Caco-2 (cell line): ENCODE measurements around the gene UPF2. TPM values are rescaled to one million over a fixed set of nuclear protein-coding genes. Genes with fewer than 3 reads are reported as not detected.

ENCODE experiments used
- BruUV-seq: library from RNA; stranded (reverse); fragments of 400-500 nt; replicated peaks from 2 replicates; lab custom pipeline; 2021; lab: Mats Ljungman, UMichigan
- CTCF ChIA-PET: fragments of 300-600 bp; sonication (Branson Sonifier 250); formaldehyde crosslinking; loops from one replicate; lab custom pipeline; 2022; ENCODE audit warnings: antibody characterized with exemption; lab: Charles Lee
- POLR2A ChIA-PET: fragments of 300-600 bp; sonication (Branson Sonifier 250); formaldehyde crosslinking; loops from one replicate; lab custom pipeline; 2022; ENCODE audit warnings: antibody characterized with exemption; lab: Charles Lee
- DNase-seq, 2 experiments: peaks; one replicate each; pipeline versions ENCODE4 v3.0.0 to v3.0.0-alpha.2; 2020 to 2022
- H3K27me3 ChIP-seq: replicated peaks from 2 replicates; pipeline ENCODE4 v1.6.0; 2011; ENCODE audit warnings: low read length; ENCODE audit not compliant: control insufficient read depth, insufficient read depth
- H3K36me3 ChIP-seq: 2 replicates; pipeline ENCODE4 v1.5.1; 2011; ENCODE audit warnings: low read length; ENCODE audit not compliant: control insufficient read depth, insufficient read depth
- H3K4me1 ChIP-seq: fragments of 250-450 bp; sonication (Bioruptor Pico); 2 replicates; pipeline ENCODE4 v1.5.1; 2020; ENCODE audit warnings: mild to moderate bottlenecking
- H3K4me3 ChIP-seq: 2 replicates; pipeline ENCODE4 v1.5.1; 2011; ENCODE audit warnings: low read depth, mild to moderate bottlenecking, control low read depth, low read length
- H3K9me3 ChIP-seq: fragments of 250-450 bp; sonication (Bioruptor Pico); 2 replicates; pipeline ENCODE4 v1.5.1; 2020; ENCODE audit warnings: mild to moderate bottlenecking, moderate library complexity
- H3K27ac Mint-ChIP-seq: one replicate; pipeline ENCODE4 v1.8.0; 2022; ENCODE audit warnings: mixed read lengths; ENCODE audit not compliant: unreplicated experiment
- H3K27me3 Mint-ChIP-seq: one replicate; pipeline ENCODE4 v1.8.0; 2022; ENCODE audit warnings: mixed read lengths; ENCODE audit not compliant: insufficient read depth, unreplicated experiment
- H3K36me3 Mint-ChIP-seq: one replicate; pipeline ENCODE4 v1.8.0; 2022; ENCODE audit warnings: mild to moderate bottlenecking, mixed read lengths; ENCODE audit not compliant: insufficient read depth, unreplicated experiment
- H3K4me1 Mint-ChIP-seq: one replicate; pipeline ENCODE4 v1.8.0; 2022; ENCODE audit warnings: low read depth, mixed read lengths; ENCODE audit not compliant: unreplicated experiment
- H3K4me3 Mint-ChIP-seq: one replicate; pipeline ENCODE4 v1.8.0; 2022; ENCODE audit warnings: mild to moderate bottlenecking, moderate library complexity, mixed read lengths; ENCODE audit not compliant: unreplicated experiment
- H3K9me3 Mint-ChIP-seq: one replicate; pipeline ENCODE4 v1.8.0; 2022; ENCODE audit warnings: mixed read lengths; ENCODE audit not compliant: unreplicated experiment
- CTCF ChIP-seq, 2 experiments: fragments of 200-600 bp in 1 of 2; IDR thresholded peaks; 1 replicate in 1 of 2; 2 replicates in 1 of 2; pipeline versions ENCODE4 v1.5.1 to v1.8.0; 2011 to 2022; ENCODE audit warnings: antibody characterized with exemption in 1 of 2, control low read depth in 1 of 2, inconsistent platforms in 1 of 2, low read depth in 1 of 2, low read length in 1 of 2, mild to moderate bottlenecking in 1 of 2, moderate library complexity in 1 of 2; ENCODE audit not compliant: insufficient read depth in 1 of 2, severe bottlenecking in 1 of 2, unreplicated experiment in 1 of 2
- intact Hi-C: fragments of 100-400 bp; cut with micrococcal nuclease; formaldehyde crosslinking; loops from one replicate; pipeline ENCODE4 v1.10.0; 2022; ENCODE audit not compliant: unreplicated experiment
- total RNA-seq: library from RNA; stranded (reverse); gene quantifications from 2 replicates; pipeline ENCODE4 v1.2.3, GENCODE V29; 2022

Gene UPF2
- total RNA-seq, 1 experiment from 2014 or later = 40.6 TPM

DNA sequence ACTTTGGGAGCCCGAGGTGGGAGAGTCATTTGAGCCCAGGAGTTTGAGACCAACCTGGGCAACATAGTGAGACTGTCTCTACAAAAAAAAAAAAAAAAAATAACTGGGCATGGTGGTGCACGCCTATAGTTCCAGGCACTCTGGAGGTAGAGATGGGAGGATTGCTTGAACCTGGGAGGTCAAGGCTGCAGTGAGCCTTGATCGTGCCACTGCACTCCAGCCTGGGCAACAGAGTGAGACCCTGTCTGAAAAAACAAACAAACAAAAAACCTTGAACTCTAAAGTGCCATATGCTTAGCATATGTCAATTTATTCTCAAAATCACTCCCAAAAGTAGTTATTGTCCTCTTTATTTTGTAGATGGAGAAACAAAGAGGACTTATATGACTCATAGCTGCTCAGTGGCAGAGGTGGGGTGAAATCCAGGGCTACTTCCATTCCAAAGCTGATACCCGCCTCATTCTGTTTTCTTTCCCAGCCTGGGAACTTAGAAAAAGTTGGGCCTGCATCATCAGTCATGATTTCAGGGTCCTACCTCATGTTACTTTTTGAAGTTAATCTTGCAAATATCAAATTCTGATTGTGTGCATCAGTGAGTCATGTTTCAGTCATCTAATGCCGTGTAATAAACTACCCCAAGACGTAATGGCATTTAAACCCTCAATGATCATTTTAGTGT lies 39.4 kb upstream of the UPF2 start:
- Histone ChIP-seq H3K9me3 (no peaks in the 10 kb centered on the region), H3K4me1 (no peaks in the 10 kb centered on the region), H3K4me3 (no peak overlapping the region), H3K36me3 (peaks cover 1% of the 10 kb centered on the region), H3K27me3 (no peaks in the 10 kb centered on the region)
- DNase-seq = no peak
- H3K4me3 Mint-ChIP-seq = no peak overlapping the region
- no peaks in the 10 kb centered on the region for H3K27me3 Mint-ChIP-seq
- CTCF ChIA-PET = interaction anchor here (0.7 kb wide), 1 partner anchor 48 kb away, joined by 3 read pairs; no protein-coding TSS in a partner anchor
- H3K4me1 Mint-ChIP-seq = no peaks in the 10 kb centered on the region
- POLR2A ChIA-PET = no interaction called here
- peaks cover 53% of the 10 kb centered on the region for H3K36me3 Mint-ChIP-seq
- TF ChIP-seq CTCF (IDR thresholded peaks at IDR 0.05; ENCODE audit: insufficient read depth in 1 of 2, low read depth in 1 of 2, low read length in 1 of 2, severe bottlenecking in 1 of 2, unreplicated experiment in 1 of 2) = no peak
- H3K9me3 Mint-ChIP-seq = no peaks in the 10 kb centered on the region
- intact Hi-C loops = no loop called here
- BruUV-seq = no TSS peak
- H3K27ac Mint-ChIP-seq = no peak overlapping the region

DNA sequence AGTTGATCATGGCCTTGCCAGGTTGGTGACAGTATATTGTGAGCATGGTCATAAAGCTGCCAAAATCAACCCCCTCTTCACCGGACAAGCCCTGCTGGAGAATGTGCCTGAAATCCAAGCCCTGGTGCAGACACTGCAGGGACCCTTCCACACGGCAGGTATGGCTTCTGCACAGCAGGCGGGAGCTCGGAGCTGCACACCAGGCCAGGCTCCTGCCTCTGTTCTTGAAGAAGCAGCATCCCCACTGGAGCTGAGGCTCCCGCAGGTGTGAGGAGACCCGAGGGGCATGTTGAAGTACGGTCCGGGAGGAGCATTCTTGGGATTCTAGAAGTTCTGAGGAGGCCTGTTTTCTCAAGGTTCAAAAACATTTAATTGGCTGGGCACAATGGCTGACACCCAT lies 38.9 kb upstream of the UPF2 start:
- CTCF ChIA-PET = interaction anchor here (0.7 kb wide), 1 partner anchor 49 kb away, joined by 3 read pairs; no protein-coding TSS in a partner anchor

More for the DNA sequence above, 38.9 kb upstream of the UPF2 start:
- Mint-ChIP-seq H3K36me3 (peaks cover 47% of the 10 kb centered on the region), H3K4me1 (no peaks in the 10 kb centered on the region), H3K27me3 (no peaks in the 10 kb centered on the region), H3K9me3 (no peaks in the 10 kb centered on the region), H3K4me3 (no peak overlapping the region), H3K27ac (no peak overlapping the region)
- TF ChIP-seq CTCF (IDR thresholded peaks at IDR 0.05; ENCODE audit: insufficient read depth in 1 of 2, low read depth in 1 of 2, low read length in 1 of 2, severe bottlenecking in 1 of 2, unreplicated experiment in 1 of 2) = no peak
- DNase-seq = no peak
- Histone ChIP-seq H3K9me3 (no peaks in the 10 kb centered on the region), H3K4me3 (no peak overlapping the region), H3K27me3 (no peaks in the 10 kb centered on the region), H3K36me3 (peaks cover 1% of the 10 kb centered on the region), H3K4me1 (no peaks in the 10 kb centered on the region)
- intact Hi-C loops = no loop called here
- POLR2A ChIA-PET = interaction anchor here (0.6 kb wide), 1 partner anchor 129 kb away, joined by 11 read pairs; no protein-coding TSS in a partner anchor
- no TSS peak for BruUV-seq
